WTC11 (cell line): ENCODE measurements around the gene SYT7. TPM values are rescaled to one million over a fixed set of nuclear protein-coding genes. Genes with fewer than 3 reads are reported as not detected.

Source experiments
- ATAC-seq: fragments of 200-7000 bp; cut with Tn5 transposase; 2 replicates; pipeline ENCODE4 v1.10.0; 2021; ENCODE audit warnings: mild to moderate bottlenecking, moderate library complexity
- CTCF ChIA-PET: fragments of 300-600 bp; sonication (Branson Sonifier 250); formaldehyde crosslinking; loops from one replicate; lab custom pipeline; 2021; ENCODE audit warnings: antibody characterized with exemption; lab: Charles Lee
- POLR2A ChIA-PET: fragments of 350-600 bp; sonication (Branson Sonifier 250); formaldehyde crosslinking; loops from one replicate; lab custom pipeline; 2021; ENCODE audit warnings: antibody characterized with exemption; lab: Charles Lee
- DNase-seq: peaks from one replicate; pipeline ENCODE4 v3.0.0; 2021; ENCODE audit warnings: low spot score
- H3K27ac Mint-ChIP-seq: 2 replicates; pipeline ENCODE4 v1.8.0; 2021; ENCODE audit warnings: mixed read lengths
- H3K27me3 Mint-ChIP-seq: 2 replicates; pipeline ENCODE4 v1.8.0; 2021; ENCODE audit warnings: low read depth, mild to moderate bottlenecking, moderate library complexity, mixed read lengths
- H3K36me3 Mint-ChIP-seq: 2 replicates; pipeline ENCODE4 v1.8.0; 2021; ENCODE audit warnings: mixed read lengths
- H3K4me1 Mint-ChIP-seq: 2 replicates; pipeline ENCODE4 v1.8.0; 2022; ENCODE audit warnings: mixed read lengths
- H3K4me3 Mint-ChIP-seq: 2 replicates; pipeline ENCODE4 v1.8.0; 2021; ENCODE audit warnings: mild to moderate bottlenecking, moderate library complexity, mixed read lengths
- H3K9me3 Mint-ChIP-seq: 2 replicates; pipeline ENCODE4 v1.8.0; 2021; ENCODE audit warnings: mixed read lengths
- AR ChIP-seq: fragments of 250-450 bp; sonication (Bioruptor Pico); IDR thresholded peaks from 2 replicates; pipeline ENCODE4 v1.9.0; 2021; ENCODE audit warnings: mild to moderate bottlenecking
- ARID4B ChIP-seq: sonication (generic); formaldehyde crosslinking; IDR thresholded peaks from 2 replicates; pipeline ENCODE4 v1.8.0; 2023; ENCODE audit warnings: missing genetic modification reagents, mild to moderate bottlenecking, borderline replicate concordance
- CTCF ChIP-seq: fragments of 200-600 bp; IDR thresholded peaks from 2 replicates; pipeline ENCODE4 v1.8.0; 2022; ENCODE audit warnings: antibody characterized with exemption
- ETV6 ChIP-seq: sonication (generic); formaldehyde crosslinking; IDR thresholded peaks from 2 replicates; pipeline ENCODE4 v1.8.1; 2022; ENCODE audit warnings: mild to moderate bottlenecking, missing genetic modification reagents
- GABPB1 ChIP-seq: sonication (generic); formaldehyde crosslinking; IDR thresholded peaks from 2 replicates; pipeline ENCODE4 v1.8.1; 2023; ENCODE audit warnings: mild to moderate bottlenecking, missing genetic modification reagents
- KAT7 ChIP-seq: sonication (generic); formaldehyde crosslinking; IDR thresholded peaks from 2 replicates; pipeline ENCODE4 v1.8.1; 2023; ENCODE audit warnings: missing genetic modification reagents, mild to moderate bottlenecking, borderline replicate concordance
- MYBL2 ChIP-seq: sonication (generic); formaldehyde crosslinking; IDR thresholded peaks from 2 replicates; pipeline ENCODE4 v1.8.1; 2023; ENCODE audit warnings: mild to moderate bottlenecking, moderate library complexity, missing genetic modification reagents
- NFE2L1 ChIP-seq: sonication (generic); formaldehyde crosslinking; IDR thresholded peaks from 2 replicates; pipeline ENCODE4 v1.8.1; 2023; ENCODE audit warnings: missing genetic modification reagents
- NR2C2 ChIP-seq: sonication (generic); formaldehyde crosslinking; IDR thresholded peaks from 2 replicates; pipeline ENCODE4 v1.8.0; 2022; ENCODE audit warnings: mild to moderate bottlenecking, missing genetic modification reagents
- NR3C1 ChIP-seq: sonication (generic); formaldehyde crosslinking; conservative IDR thresholded peaks from 2 replicates; pipeline ENCODE4 v1.8.1; 2023; ENCODE audit warnings: low read depth, mild to moderate bottlenecking, missing genetic modification reagents
- PRDM15 ChIP-seq: sonication (generic); formaldehyde crosslinking; IDR thresholded peaks from 2 replicates; pipeline ENCODE4 v1.8.0; 2022; ENCODE audit warnings: missing genetic modification reagents
- RORB ChIP-seq: fragments of 250-450 bp; sonication (Bioruptor Pico); IDR thresholded peaks from 2 replicates; pipeline ENCODE4 v1.9.0; 2021; ENCODE audit warnings: mild to moderate bottlenecking
- SP1 ChIP-seq: sonication (generic); formaldehyde crosslinking; conservative IDR thresholded peaks from 2 replicates; pipeline ENCODE4 v1.8.1; 2022; ENCODE audit warnings: missing genetic modification reagents
- STAT6 ChIP-seq: sonication (generic); formaldehyde crosslinking; conservative IDR thresholded peaks from 2 replicates; pipeline ENCODE4 v1.8.1; 2023; ENCODE audit warnings: mild to moderate bottlenecking, low read depth, missing genetic modification reagents, moderate library complexity
- ZNF317 ChIP-seq: sonication (generic); formaldehyde crosslinking; IDR thresholded peaks from 2 replicates; pipeline ENCODE4 v1.8.1; 2023; ENCODE audit warnings: low read depth, mild to moderate bottlenecking, moderate library complexity, missing genetic modification reagents, borderline replicate concordance
- total RNA-seq: library from RNA; stranded (reverse); gene quantifications from 3 replicates; pipeline ENCODE4 v1.2.3, GENCODE V29; 2021

SYT7 gene
- total RNA-seq, 1 experiment from 2014 or later = 12.5 TPM

- Mint-ChIP-seq H3K27me3 (no peaks in the 10 kb centered on the region; the same call in 1 of the 2 replicates), H3K9me3 (no peaks in the 10 kb centered on the region), H3K36me3 (no peaks in the 10 kb centered on the region), H3K4me1 (peaks cover 44% of the 10 kb centered on the region), H3K4me3 (peak overlapping the region; percentile 38; the same call in 1 of the 2 replicates), H3K27ac (peak overlapping the region; percentile 60; the same call in 1 of the 2 replicates)
- DNase-seq (peak; percentile 59), ATAC-seq (peak; percentile 77)
- TF ChIP-seq PRDM15 (CRISPR knock-in tag) (peak; percentile 88), STAT6 (CRISPR knock-in tag) (no peak)
- CTCF ChIA-PET = interaction anchor here (0.5 to 3.3 kb wide), 20 partner anchors 11 to 134 kb away, joined by 3 to 45 read pairs (median 6); no protein-coding TSS in a partner anchor
- POLR2A ChIA-PET = interaction anchor here (0.5 to 2.2 kb wide), 5 partner anchors 11 to 1297 kb away, joined by 3 to 9 read pairs (median 4); no protein-coding TSS in a partner anchor
Observed at GRCh38 chr11:61598886-61599868, 18.3 kb upstream of the SYT7 start.

GRCh38 chr11:61598374-61598773 is 17.5 kb upstream of the SYT7 start:
- H3K9me3 Mint-ChIP-seq = no peaks in the 10 kb centered on the region
- CTCF ChIA-PET = interaction anchor here (0.7 to 3.3 kb wide), 13 partner anchors 11 to 135 kb away, joined by 3 to 45 read pairs (median 11); no protein-coding TSS in a partner anchor
- TF ChIP-seq MYBL2 (CRISPR knock-in tag) (no peak), CTCF (no peak), RORB (no peak), GABPB1 (CRISPR knock-in tag) (no peak), NR2C2 (CRISPR knock-in tag) (no peak), SP1 (CRISPR knock-in tag) (no peak), AR (CRISPR knock-in tag) (no peak), KAT7 (CRISPR knock-in tag) (no peak), ZNF317 (CRISPR knock-in tag) (no peak), ETV6 (CRISPR knock-in tag) (no peak), NR3C1 (CRISPR knock-in tag) (no peak), NFE2L1 (CRISPR knock-in tag) (no peak), ARID4B (CRISPR knock-in tag) (no peak)
- TF ChIP-seq, all 79 proteins: peak for 0
- H3K4me1 Mint-ChIP-seq = peaks cover 40% of the 10 kb centered on the region
- no peaks in the 10 kb centered on the region; the same call in 1 of the 2 replicates for H3K27me3 Mint-ChIP-seq
- no peak for ATAC-seq
- POLR2A ChIA-PET = interaction anchor here (1.4 to 2.2 kb wide), 3 partner anchors 10 to 217 kb away, joined by 3 to 9 read pairs (median 4); no protein-coding TSS in a partner anchor
- peak overlapping the region; percentile 29; the same call in 1 of the 2 replicates for H3K27ac Mint-ChIP-seq
- H3K4me3 Mint-ChIP-seq = no peak overlapping the region
- H3K36me3 Mint-ChIP-seq = no peaks in the 10 kb centered on the region
- no peak for DNase-seq
